GM12872 (cell line): ENCODE results near the gene DCTPP1.
A peak's percentile ranks its signal among the peaks of the same experiment; 100 is the strongest.

Experiments
- TF ChIP-seq, protein P1 (sequence below): IDR thresholded peaks from 3 replicates; pipeline ENCODE4 v1.5.1; 2011; ENCODE audit warnings: low read depth, mild to moderate bottlenecking, low read length, moderate library complexity; ENCODE audit not compliant: insufficient read depth

DCTPP1 gene

DNA sequence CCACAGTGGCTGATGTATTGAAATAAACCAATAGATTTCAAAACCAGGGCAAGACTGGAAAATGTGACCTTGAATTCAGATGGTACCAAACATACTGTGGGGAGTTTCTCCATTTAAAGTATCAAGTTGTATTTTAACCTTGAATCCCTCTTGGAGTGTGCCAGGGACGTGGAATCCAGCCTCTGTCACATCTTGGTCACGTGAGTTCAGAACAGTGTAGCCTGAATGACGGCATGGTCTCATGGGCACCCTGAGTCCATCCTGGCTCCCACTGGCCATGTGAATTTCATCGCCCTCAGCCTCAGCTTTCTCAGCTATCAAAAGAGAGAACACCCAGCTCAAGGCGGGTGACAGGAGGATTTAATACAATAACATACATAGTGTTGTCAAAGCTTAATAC lies 15.7 kb downstream of the DCTPP1 start:
- TF ChIP-seq, protein P1, sequence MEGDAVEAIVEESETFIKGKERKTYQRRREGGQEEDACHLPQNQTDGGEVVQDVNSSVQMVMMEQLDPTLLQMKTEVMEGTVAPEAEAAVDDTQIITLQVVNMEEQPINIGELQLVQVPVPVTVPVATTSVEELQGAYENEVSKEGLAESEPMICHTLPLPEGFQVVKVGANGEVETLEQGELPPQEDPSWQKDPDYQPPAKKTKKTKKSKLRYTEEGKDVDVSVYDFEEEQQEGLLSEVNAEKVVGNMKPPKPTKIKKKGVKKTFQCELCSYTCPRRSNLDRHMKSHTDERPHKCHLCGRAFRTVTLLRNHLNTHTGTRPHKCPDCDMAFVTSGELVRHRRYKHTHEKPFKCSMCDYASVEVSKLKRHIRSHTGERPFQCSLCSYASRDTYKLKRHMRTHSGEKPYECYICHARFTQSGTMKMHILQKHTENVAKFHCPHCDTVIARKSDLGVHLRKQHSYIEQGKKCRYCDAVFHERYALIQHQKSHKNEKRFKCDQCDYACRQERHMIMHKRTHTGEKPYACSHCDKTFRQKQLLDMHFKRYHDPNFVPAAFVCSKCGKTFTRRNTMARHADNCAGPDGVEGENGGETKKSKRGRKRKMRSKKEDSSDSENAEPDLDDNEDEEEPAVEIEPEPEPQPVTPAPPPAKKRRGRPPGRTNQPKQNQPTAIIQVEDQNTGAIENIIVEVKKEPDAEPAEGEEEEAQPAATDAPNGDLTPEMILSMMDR, result no peak

DNA sequence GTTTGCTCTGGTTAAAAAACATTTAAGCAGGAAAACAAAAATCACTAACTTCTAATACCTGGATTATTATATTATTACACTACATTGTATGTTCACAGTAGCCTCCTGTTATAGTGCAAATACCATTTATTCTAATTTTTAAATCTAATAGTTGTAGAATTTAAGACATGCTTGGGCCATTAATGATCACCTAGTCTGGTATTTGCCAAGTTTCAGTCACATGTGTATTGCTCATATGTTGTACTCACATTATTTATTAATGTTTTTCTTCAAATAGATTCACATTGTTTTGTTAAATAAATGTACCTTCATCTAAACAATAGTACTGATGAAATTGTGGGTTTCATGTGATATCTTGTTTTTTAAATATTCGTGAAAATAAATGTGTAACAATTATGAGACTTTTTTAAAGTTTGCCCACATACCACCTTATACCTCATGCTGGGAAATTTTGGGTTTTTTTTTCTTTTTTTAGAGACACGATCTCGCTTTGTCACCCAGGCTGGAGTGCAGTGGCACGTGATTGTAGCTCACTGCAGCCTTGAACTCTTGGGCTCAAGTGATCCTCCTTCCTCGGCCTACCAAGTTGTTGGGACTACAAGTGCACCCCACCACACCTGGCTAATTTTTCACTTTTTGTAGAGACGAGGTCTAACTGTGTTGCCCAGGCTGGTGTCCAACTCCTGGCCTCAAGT lies 16.6 kb downstream of the DCTPP1 start:
- TF ChIP-seq, protein P1, result no peak

DNA sequence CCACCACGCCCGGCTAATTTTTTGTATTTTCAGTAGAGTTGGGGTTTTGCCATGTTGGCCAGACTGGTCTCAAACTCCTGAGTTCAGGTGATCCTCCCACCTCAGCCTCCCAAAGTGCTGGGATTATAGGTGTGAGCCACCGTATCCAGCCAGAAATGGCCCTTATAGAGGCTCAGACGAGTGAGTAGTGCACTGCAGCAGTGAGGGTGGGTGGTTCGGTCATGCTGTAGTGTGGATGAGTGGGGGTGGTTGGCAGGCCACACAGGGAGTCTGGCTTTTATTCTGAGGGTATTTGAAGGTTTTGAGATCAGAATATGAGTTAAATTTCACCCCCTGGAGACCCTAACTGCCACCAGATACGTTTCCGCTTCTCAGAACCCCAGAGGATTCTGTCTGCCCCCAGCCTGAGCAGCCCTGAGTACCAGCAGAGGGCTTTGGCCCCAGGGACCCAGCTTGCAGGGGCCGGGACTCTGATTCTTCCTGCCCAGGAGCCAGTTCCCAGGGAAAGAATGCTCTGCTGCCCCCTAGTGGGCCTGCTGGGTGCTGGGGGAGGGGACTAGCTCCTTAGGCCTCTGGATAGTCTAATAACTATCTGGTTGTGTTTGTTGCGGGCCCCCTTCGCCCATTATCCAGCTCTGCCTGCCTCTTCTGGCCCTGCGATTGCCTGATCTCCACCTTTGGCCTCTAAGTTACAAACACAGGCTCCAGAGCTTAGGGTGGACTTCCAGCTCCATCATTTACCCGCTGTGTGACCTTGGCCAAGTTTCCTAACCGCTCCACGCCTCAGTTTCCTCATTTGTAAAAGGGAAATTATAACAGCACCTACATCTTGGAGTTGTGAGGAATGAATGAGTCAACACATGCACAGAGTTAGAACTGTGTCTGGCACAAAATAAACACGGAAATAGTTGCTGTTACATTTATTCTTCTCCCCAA lies 20.4 kb downstream of the DCTPP1 start:
- TF ChIP-seq, protein P1, result peak; percentile 96

DNA sequence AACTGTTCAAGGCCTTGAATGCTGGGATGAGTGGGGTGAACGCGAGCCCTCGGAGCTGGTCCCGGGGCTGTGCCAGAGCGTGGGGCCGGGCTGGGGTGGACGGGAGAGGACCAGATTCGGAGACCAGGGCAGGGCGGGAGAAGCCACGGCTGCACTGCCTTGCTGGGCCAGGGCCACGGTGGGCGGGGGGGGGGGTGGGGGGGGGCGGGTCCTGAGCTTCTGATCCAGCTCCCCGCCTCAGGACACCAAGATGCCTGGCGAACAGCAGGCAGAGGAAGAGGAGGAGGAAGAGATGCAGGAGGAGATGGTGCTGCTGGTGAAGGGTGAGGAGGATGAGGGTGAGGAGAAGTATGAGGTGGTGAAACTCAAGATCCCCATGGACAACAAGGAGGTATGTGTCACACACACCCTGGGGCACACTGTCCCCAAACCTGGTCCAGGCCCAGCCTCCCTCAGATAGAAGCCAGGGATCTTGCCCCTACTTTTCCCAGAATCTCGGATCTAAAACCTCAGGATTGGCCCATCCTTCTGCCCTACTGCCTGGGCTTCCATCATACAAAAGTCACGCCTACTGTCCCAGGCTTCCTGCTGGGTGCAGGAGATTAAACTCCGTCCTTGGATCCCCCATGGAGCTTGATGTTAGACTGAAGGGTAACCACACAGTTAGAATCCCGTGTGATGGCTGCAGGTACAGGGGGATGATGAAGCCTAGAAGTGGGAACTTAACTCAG lies 21.9 kb downstream of the DCTPP1 start:
- TF ChIP-seq, protein P1, result no peak

DNA sequence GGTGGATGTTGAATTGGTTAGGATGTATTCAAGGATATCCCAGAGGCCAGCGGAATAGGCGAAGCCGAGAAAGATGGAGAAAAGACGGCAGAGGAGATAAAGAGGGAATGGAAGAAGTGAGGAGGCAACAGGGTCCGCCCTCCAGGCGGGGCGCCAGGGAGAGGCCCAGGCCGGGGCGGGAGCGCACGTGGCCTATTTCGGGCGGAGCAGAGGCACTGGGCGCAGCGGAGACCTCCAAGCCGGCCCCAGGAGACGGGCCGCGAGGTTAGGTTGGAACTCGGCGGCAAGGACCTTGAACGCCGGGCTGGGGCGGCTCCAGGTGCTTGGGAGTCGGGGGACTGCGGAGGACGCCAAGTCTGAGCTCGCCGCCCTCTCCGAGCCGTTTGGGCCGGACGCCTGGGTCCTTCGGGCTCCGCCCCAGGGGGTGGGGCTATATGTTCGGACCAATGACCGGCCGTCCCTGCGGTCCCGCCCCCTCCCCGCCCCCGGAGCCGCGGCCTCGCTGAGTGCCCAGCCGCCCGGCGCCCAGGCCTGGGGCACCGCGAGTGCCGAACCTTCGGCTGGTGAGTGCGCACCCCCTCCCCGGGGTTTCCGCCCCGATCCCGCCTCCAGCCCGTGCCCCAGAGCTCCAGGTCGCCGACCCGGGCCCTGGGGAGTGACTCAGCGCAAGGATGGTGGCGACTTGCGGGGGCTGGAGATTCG lies 22.6 kb downstream of the DCTPP1 start, which contains the start of gene ZNF771:
TSS of gene ZNF771 (plus strand) at position 505 of the 702 bp plus-strand sequence. CDS start 448 bp downstream, outside the sequence.
- TF ChIP-seq, protein P1, result 0 out of 3 replicates have a peak, but pooled peaks have one; percentile 18

DNA sequence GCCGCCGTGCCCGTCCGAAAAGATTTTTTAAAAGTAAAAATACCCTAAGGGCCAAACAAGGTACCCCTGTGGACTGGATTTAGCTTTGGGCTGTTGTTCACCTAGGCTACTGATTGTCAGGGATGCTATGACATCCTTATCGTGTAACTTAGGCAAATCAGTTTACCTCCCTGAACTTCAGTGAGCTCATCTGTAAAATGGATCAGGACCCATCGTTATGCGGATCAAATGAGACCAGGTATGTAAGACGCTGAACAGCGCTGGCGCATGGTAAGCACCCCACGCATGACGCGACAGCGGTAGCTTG lies 23.1 kb downstream of the DCTPP1 start:
- TF ChIP-seq, protein P1, result no peak
